K562 (cell line): ENCODE measurements around the gene BBX.

Source experiments
- KDM4B ChIP-seq, 2 experiments: fragments of 450-650 bp in 1 of 2; sonication (generic) in 1 of 2; IDR thresholded peaks; 2 replicates each; pipeline ENCODE4 v1.6.1; 2016 to 2017; ENCODE audit warnings: borderline replicate concordance in 2 of 2, antibody characterized with exemption in 1 of 2, low read depth in 1 of 2, mild to moderate bottlenecking in 1 of 2
- RCOR1 ChIP-seq, 2 experiments: IDR thresholded peaks; 2 replicates each; pipeline ENCODE4 v1.6.1; 2012; ENCODE audit warnings: low read depth in 2 of 2, low read length in 2 of 2, borderline replicate concordance in 1 of 2, improper control_type of control experiment in 1 of 2
- TCF7 ChIP-seq: sonication (generic); IDR thresholded peaks from 2 replicates; pipeline ENCODE4 v1.6.1; 2016; ENCODE audit warnings: antibody characterized with exemption, borderline replicate concordance
- TF ChIP-seq, protein P1 (sequence below): sonication (generic); formaldehyde crosslinking; IDR thresholded peaks from 2 replicates; pipeline ENCODE4 v1.8.0; 2022; ENCODE audit warnings: mild to moderate bottlenecking, missing genetic modification reagents, borderline replicate concordance
- TF ChIP-seq, protein P2 (sequence below), 3 experiments: IDR thresholded peaks in 2 of 3; conservative IDR thresholded peaks in 1 of 3; 2 replicates each; pipeline ENCODE4 v1.5.1; 2011 to 2012; ENCODE audit warnings: low read length in 3 of 3, mild to moderate bottlenecking in 3 of 3, control low read depth in 2 of 3, improper control_type of control experiment in 1 of 3, inconsistent platforms in 1 of 3, low read depth in 1 of 3, mixed read lengths in 1 of 3, moderate library complexity in 1 of 3; ENCODE audit not compliant: insufficient read depth in 2 of 3

DNA sequence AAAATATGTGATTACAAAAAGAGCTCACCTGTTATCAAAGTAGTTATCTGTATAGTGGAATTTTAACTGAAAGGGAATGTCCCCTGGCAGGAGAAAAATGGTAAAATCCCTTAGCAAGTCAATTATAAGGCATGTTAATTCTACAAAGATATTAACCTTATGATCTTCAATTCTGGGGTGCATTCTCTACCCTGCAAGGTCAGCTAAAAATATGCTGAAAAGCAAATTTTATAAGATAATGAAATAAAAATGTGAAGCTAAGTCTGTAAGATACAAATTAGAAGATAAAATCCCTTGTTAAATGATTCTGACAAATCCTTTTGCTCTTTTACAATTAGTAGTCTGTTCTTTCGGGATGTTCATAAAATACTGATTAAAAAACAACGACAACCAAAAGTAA is 109.8 kb downstream of the BBX start:
- TF ChIP-seq, protein P1, sequence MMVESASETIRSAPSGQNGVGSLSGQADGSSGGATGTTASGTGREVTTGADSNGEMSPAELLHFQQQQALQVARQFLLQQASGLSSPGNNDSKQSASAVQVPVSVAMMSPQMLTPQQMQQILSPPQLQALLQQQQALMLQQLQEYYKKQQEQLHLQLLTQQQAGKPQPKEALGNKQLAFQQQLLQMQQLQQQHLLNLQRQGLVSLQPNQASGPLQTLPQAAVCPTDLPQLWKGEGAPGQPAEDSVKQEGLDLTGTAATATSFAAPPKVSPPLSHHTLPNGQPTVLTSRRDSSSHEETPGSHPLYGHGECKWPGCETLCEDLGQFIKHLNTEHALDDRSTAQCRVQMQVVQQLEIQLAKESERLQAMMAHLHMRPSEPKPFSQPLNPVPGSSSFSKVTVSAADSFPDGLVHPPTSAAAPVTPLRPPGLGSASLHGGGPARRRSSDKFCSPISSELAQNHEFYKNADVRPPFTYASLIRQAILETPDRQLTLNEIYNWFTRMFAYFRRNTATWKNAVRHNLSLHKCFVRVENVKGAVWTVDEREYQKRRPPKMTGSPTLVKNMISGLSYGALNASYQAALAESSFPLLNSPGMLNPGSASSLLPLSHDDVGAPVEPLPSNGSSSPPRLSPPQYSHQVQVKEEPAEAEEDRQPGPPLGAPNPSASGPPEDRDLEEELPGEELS, result no peak
- TF ChIP-seq KDM4B (IDR thresholded peaks at IDR 0.05; ENCODE audit: borderline replicate concordance in 2 of 2, low read depth in 1 of 2), result no peak
- TF ChIP-seq, protein P2, sequence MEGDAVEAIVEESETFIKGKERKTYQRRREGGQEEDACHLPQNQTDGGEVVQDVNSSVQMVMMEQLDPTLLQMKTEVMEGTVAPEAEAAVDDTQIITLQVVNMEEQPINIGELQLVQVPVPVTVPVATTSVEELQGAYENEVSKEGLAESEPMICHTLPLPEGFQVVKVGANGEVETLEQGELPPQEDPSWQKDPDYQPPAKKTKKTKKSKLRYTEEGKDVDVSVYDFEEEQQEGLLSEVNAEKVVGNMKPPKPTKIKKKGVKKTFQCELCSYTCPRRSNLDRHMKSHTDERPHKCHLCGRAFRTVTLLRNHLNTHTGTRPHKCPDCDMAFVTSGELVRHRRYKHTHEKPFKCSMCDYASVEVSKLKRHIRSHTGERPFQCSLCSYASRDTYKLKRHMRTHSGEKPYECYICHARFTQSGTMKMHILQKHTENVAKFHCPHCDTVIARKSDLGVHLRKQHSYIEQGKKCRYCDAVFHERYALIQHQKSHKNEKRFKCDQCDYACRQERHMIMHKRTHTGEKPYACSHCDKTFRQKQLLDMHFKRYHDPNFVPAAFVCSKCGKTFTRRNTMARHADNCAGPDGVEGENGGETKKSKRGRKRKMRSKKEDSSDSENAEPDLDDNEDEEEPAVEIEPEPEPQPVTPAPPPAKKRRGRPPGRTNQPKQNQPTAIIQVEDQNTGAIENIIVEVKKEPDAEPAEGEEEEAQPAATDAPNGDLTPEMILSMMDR (IDR thresholded peaks at IDR 0.05 in 2 of 3, conservative IDR thresholded peaks at IDR 0.05 in 1 of 3; ENCODE audit: insufficient read depth in 2 of 3, low read depth in 1 of 3, low read length in 3 of 3), result no peak
- TF ChIP-seq TCF7, result no peak
- no peak for TF ChIP-seq RCOR1 (IDR thresholded peaks at IDR 0.05; ENCODE audit: borderline replicate concordance in 1 of 2, low read depth in 2 of 2, low read length in 2 of 2)
